ENCODE results near the gene MRPL10. TPM values are rescaled to one million over a fixed set of nuclear protein-coding genes. Genes with fewer than 3 reads are reported as not detected.

MRPL10 gene
- total and polyA plus RNA-seq, 2 of the 8 experiments (the other 6 are each of a cell fraction or from before 2014, with no cell fraction given) = 85.3 to 214 TPM

DNA sequence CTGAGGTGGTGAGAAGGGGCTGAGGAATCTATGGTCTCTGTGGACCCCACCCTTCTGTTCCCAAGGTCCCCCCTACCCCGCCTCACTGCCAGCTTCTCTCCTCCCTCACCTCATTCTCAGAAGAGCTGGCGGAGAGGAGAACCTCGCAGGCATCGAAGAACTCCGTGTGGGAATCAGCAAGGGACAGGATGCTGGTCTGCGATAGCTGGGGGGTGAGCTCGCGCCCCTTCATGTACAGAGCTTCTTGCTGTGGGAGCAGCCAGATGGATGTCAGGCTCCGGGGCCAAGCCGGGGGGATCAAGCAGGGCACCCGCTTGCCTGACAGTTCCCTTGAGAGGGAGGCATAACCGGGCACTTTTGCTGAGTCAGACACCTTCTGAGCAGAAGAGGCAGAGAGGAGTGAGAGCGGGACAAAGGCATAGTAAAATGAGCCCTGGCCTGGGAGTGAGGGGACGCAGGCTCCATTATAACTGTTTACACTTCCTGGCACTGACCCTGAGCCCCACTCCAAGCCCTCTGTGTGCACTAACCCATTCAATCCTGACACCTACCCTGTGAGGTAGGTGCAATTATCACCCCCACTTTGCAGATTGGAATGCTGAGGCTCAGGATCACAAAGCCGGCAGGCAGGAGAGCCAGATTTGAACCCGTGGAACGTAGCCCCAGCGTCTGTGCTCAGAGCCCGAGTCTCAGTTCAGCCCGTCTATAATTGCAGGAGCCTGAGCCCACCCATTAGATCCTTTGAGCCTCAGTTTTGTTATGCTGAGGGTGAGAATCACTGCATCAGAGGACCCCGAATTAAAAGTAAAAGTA lies 16.0 kb downstream of the MRPL10 start:
- Histone ChIP-seq H4K8ac (ENCODE audit: extremely low read depth, insufficient read depth, low read length) (no peak overlapping the region), H2BK12ac (ENCODE audit: low read depth, low read length) (no peak overlapping the region), H3K79me1 (ENCODE audit: low read depth, low read length) (no peaks in the 10 kb centered on the region; the same call in none of the 2 replicates), H3K23ac (ENCODE audit: insufficient read length) (no peak overlapping the region), H3K14ac (ENCODE audit: insufficient read length) (no peak overlapping the region), H2BK5ac (ENCODE audit: low read depth, low read length) (no peak overlapping the region), H4K5ac (ENCODE audit: insufficient read length, low read depth, low read length) (no peak overlapping the region), H2BK120ac (replicated peaks; ENCODE audit: low read depth, low read length) (no peak overlapping the region), H3K4ac (replicated peaks; ENCODE audit: insufficient read length, low read depth, low read length) (no peak overlapping the region), H2BK20ac (ENCODE audit: low read length) (no peak overlapping the region), H3K4me3 (ENCODE audit: extremely low read depth in 1 of 4, insufficient read depth in 2 of 4, low read depth in 3 of 4, low read length in 4 of 4) (no peak overlapping the region), H2AK5ac (ENCODE audit: low read depth, low read length) (no peak overlapping the region), H3K4me2 (ENCODE audit: insufficient read depth in 1 of 2, low read depth in 2 of 2, low read length in 2 of 2) (no peak overlapping the region), H3K18ac (ENCODE audit: extremely low read depth, low read length) (no peak overlapping the region), H4K20me1 (replicated peaks in 1 of 2; ENCODE audit: control insufficient read depth in 1 of 2, insufficient read depth in 2 of 2, low read length in 2 of 2) (peaks cover 0 to 3% of the 10 kb centered on the region in 2 experiments), H3K23me2 (ENCODE audit: low read depth, low read length) (no peaks in the 10 kb centered on the region), H3K79me2 (ENCODE audit: control insufficient read depth in 1 of 2, insufficient read depth in 2 of 2, low read length in 2 of 2) (no peaks in the 10 kb centered on the region), H3K9me3 (ENCODE audit: insufficient read depth in 2 of 2, low read depth in 1 of 2, low read length in 1 of 2) (no peaks in the 10 kb centered on the region), H3K27ac (ENCODE audit: low read depth, low read length) (no peak overlapping the region), H3K56ac (replicated peaks; ENCODE audit: insufficient read length, low read depth, low read length) (no peak overlapping the region), H2AFZ (ENCODE audit: low read length) (no peak overlapping the region), H2BK15ac (ENCODE audit: low read length) (no peak overlapping the region), H3K36me3 (ENCODE audit: control insufficient read depth in 2 of 4, insufficient read depth in 4 of 4, low read length in 3 of 4) (no peaks in the 10 kb centered on the region; a peak in 1 of 8 replicates), H3K27me3 (replicated peaks in 1 of 4; ENCODE audit: control insufficient read depth in 3 of 4, extremely low read depth in 1 of 4, insufficient read depth in 3 of 4, low read length in 3 of 4) (no peaks in the 10 kb centered on the region), H3K9ac (replicated peaks in 1 of 4; ENCODE audit: extremely low read depth in 1 of 4, low read depth in 3 of 4, low read length in 3 of 4) (no peak overlapping the region), H4K91ac (replicated peaks; ENCODE audit: insufficient read length, low read length) (no peak overlapping the region), H3K4me1 (replicated peaks in 1 of 4; ENCODE audit: control insufficient read depth in 3 of 4, insufficient read depth in 4 of 4, low read length in 3 of 4) (no peaks in the 10 kb centered on the region; a peak in 1 of 7 replicates)
- 90% methylated on average over 21 of the region's 21 CpGs; no CpG with 5 or more reads in 1 of the 2 experiments for WGBS, 2 experiments (ENCODE audit: extremely low coverage in 1 of 2, insufficient coverage in 1 of 2, insufficient read length in 1 of 2, insufficient replicate concordance in 2 of 2, low coverage in 1 of 2, low lambda C conversion rate in 2 of 2, missing lambda C conversion rate in 1 of 2)
- DNase-seq (ENCODE audit: low read depth in 1 of 2, low spot score in 2 of 2) (no peak), FAIRE-seq (no peak)
- POLR2A ChIA-PET (ENCODE audit: partially characterized antibody) = interaction anchor here (0.5 to 0.8 kb wide), 2 partner anchors 14 to 527 kb away, joined by 3 read pairs; no protein-coding TSS in a partner anchor
- CTCF ChIA-PET (ENCODE audit: partially characterized antibody) = interaction anchor here (0.7 to 1.4 kb wide), 5 partner anchors 11 to 72 kb away, joined by 3 to 4 read pairs (median 3); no protein-coding TSS in a partner anchor
- TF ChIP-seq TBP (IDR thresholded peaks at IDR 0.05; ENCODE audit: low read depth, low read length) = no peak
- TF ChIP-seq, protein P1, sequence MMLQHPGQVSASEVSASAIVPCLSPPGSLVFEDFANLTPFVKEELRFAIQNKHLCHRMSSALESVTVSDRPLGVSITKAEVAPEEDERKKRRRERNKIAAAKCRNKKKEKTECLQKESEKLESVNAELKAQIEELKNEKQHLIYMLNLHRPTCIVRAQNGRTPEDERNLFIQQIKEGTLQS (IDR thresholded peaks at IDR 0.05; ENCODE audit: insufficient read depth, low read depth, low read length) = no peak
- no peak for TF ChIP-seq CHD2 (IDR thresholded peaks at IDR 0.05; ENCODE audit: low read length)
- no peak for TF ChIP-seq EGR1 (IDR thresholded peaks at IDR 0.05; ENCODE audit: borderline replicate concordance, low read depth, low read length)
- no peak for TF ChIP-seq GABPA (IDR thresholded peaks at IDR 0.05; ENCODE audit: borderline replicate concordance, insufficient read depth, low read length)
- no peak for TF ChIP-seq JUN (IDR thresholded peaks at IDR 0.05; ENCODE audit: low read depth, low read length)
- no peak for TF ChIP-seq RFX5 (IDR thresholded peaks at IDR 0.05; ENCODE audit: borderline replicate concordance, low read depth, low read length)
- TF ChIP-seq, protein P2, sequence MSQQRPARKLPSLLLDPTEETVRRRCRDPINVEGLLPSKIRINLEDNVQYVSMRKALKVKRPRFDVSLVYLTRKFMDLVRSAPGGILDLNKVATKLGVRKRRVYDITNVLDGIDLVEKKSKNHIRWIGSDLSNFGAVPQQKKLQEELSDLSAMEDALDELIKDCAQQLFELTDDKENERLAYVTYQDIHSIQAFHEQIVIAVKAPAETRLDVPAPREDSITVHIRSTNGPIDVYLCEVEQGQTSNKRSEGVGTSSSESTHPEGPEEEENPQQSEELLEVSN (IDR thresholded peaks at IDR 0.05) = no peak
- TF ChIP-seq MAFK (IDR thresholded peaks at IDR 0.05; ENCODE audit: low read depth, low read length) = no peak
- TF ChIP-seq KDM4A (IDR thresholded peaks at IDR 0.05; ENCODE audit: low read depth, low read length, severe bottlenecking) = no peak
- no peak for TF ChIP-seq SAP30 (IDR thresholded peaks at IDR 0.05; ENCODE audit: insufficient read depth, insufficient replicate concordance, low read length)

Measured in H1 (cell line).